ENCODE measurements around the gene ATAD1. TPM values are rescaled to one million over a fixed set of nuclear protein-coding genes. Genes with fewer than 3 reads are reported as not detected.
"Not testable (repeated sequence)": the region's sequence is repeated elsewhere in the genome, so short reads cannot be mapped to it uniquely, and the experiment has no call there.

The ATAD1 gene
- total RNA-seq, 8 experiments from 2014 or later, result 43.3 to 79.3 (median 62.7) TPM

- Histone ChIP-seq H3K27ac (peak overlapping the region; percentile 89), H3K4me3 (peak overlapping the region; percentile 57 to 93 (median 79)), H3K4me1 (replicated peaks in 1 of 2) (peaks cover 4 to 20% of the 10 kb centered on the region in 2 donors)
- in situ Hi-C loops (cut with MboI; ENCODE audit: low pct_unique_long_range_greater_than_20kb in 2 of 9, low sequenced_read_pairs in 9 of 9, unreplicated experiment in 9 of 9), result no loop called here
- ATAC-seq (replicated peaks in 6 of 8), result peak; percentile 43 to 71 (median 68)
- 0 to 32% (median 17%) methylated on average over 2 to 20 of the region's 29 CpGs for WGBS, 10 experiments
These were observed 671 bp upstream of the ATAD1 start for GRCh38 chr10:87818505-87819288.

GRCh38 chr10:87816898-87817608, 973 bp downstream of the ATAD1 start:
- peak overlapping the region; percentile 57 to 93 (median 79) for H3K4me3 ChIP-seq
- peak overlapping the region; percentile 89 for H3K27ac ChIP-seq
- in situ Hi-C loops (cut with MboI; ENCODE audit: low pct_unique_long_range_greater_than_20kb in 2 of 9, low sequenced_read_pairs in 9 of 9, unreplicated experiment in 9 of 9), result no loop called here
- peaks cover 4 to 20% of the 10 kb centered on the region in 2 donors for H3K4me1 ChIP-seq (replicated peaks in 1 of 2)
- peak in 2 of 8 experiments; percentile 3 to 8 for ATAC-seq (replicated peaks in 6 of 8)
- 0 to 27% (median 5%) methylated on average over 1 to 10 of the region's 10 CpGs; no CpG with 5 or more reads in 1 of the 10 experiments for WGBS, 10 experiments

GRCh38 chr10:87816163-87816897, 1.7 kb downstream of the ATAD1 start:
- ATAC-seq (replicated peaks in 6 of 8), result no peak
- no peak overlapping the region for H3K27ac ChIP-seq
- 17 to 82% (median 56%) methylated on average over 5 to 9 of the region's 9 CpGs for WGBS, 10 experiments
- H3K4me1 ChIP-seq (replicated peaks in 1 of 2), result peaks cover 4 to 20% of the 10 kb centered on the region in 2 donors
- peak overlapping the region; percentile 57 to 93 (median 79) for H3K4me3 ChIP-seq
- in situ Hi-C loops (cut with MboI; ENCODE audit: low pct_unique_long_range_greater_than_20kb in 2 of 9, low sequenced_read_pairs in 9 of 9, unreplicated experiment in 9 of 9), result no loop called here

- WGBS, 10 experiments, result 90 to 100% (median 95%) methylated on average over 1 to 2 of the region's 2 CpGs; no CpG with 5 or more reads in 3 of the 10 experiments
- H3K27ac ChIP-seq, result no peak overlapping the region
- H3K4me3 ChIP-seq, result no peak overlapping the region
- no peak for ATAC-seq (replicated peaks in 6 of 8)
- in situ Hi-C loops (cut with MboI; ENCODE audit: low pct_unique_long_range_greater_than_20kb in 2 of 9, low sequenced_read_pairs in 9 of 9, unreplicated experiment in 9 of 9), result no loop called here
- H3K4me1 ChIP-seq (replicated peaks in 1 of 2), result no peaks in the 10 kb centered on the region
These were observed 13.0 kb downstream of the ATAD1 start for GRCh38 chr10:87804939-87805569.

GRCh38 chr10:87803831-87804230, 14.2 kb downstream of the ATAD1 start:
- H3K27ac ChIP-seq, result no peak overlapping the region
- no peaks in the 10 kb centered on the region for H3K4me1 ChIP-seq (replicated peaks in 1 of 2)
- in situ Hi-C loops (cut with MboI; ENCODE audit: low pct_unique_long_range_greater_than_20kb in 2 of 9, low sequenced_read_pairs in 9 of 9, unreplicated experiment in 9 of 9), result no loop called here
- no peak overlapping the region for H3K4me3 ChIP-seq
- no peak for ATAC-seq (replicated peaks in 6 of 8)

GRCh38 chr10:87803328-87803727, 14.7 kb downstream of the ATAD1 start:
- no peak for ATAC-seq (replicated peaks in 6 of 8)
- H3K27ac ChIP-seq, result no peak overlapping the region
- WGBS, 10 experiments, result 83 to 100% (median 98%) methylated on average over 2 to 4 of the region's 4 CpGs; no CpG with 5 or more reads in 4 of the 10 experiments
- H3K4me1 ChIP-seq (replicated peaks in 1 of 2), result no peaks in the 10 kb centered on the region
- H3K4me3 ChIP-seq, result no peak overlapping the region
- in situ Hi-C loops (cut with MboI; ENCODE audit: low pct_unique_long_range_greater_than_20kb in 2 of 9, low sequenced_read_pairs in 9 of 9, unreplicated experiment in 9 of 9), result no loop called here

- ATAC-seq (replicated peaks in 6 of 8); H3K4me3 ChIP-seq; H3K4me1 ChIP-seq (replicated peaks in 1 of 2); in situ Hi-C loops (cut with MboI; ENCODE audit: low pct_unique_long_range_greater_than_20kb in 2 of 9, low sequenced_read_pairs in 9 of 9, unreplicated experiment in 9 of 9); H3K27ac ChIP-seq: not testable (repeated sequence)
- WGBS, 10 experiments, result 83 to 100% (median 100%) methylated on average over 1 of the region's 1 CpG; no CpG with 5 or more reads in 3 of the 10 experiments
These were observed 16.1 kb downstream of the ATAD1 start for GRCh38 chr10:87801813-87802435.

- in situ Hi-C loops (cut with MboI; ENCODE audit: low pct_unique_long_range_greater_than_20kb in 2 of 9, low sequenced_read_pairs in 9 of 9, unreplicated experiment in 9 of 9), result no loop called here
- no peak overlapping the region for H3K4me3 ChIP-seq
- no peak overlapping the region for H3K27ac ChIP-seq
- no peak for ATAC-seq (replicated peaks in 6 of 8)
- H3K4me1 ChIP-seq (replicated peaks in 1 of 2), result no peaks in the 10 kb centered on the region
- 88 to 100% (median 100%) methylated on average over 1 of the region's 1 CpG for WGBS, 10 experiments
These were observed 18.2 kb downstream of the ATAD1 start for GRCh38 chr10:87799860-87800259.

- WGBS, 10 experiments, result 82 to 100% (median 100%) methylated on average over 2 to 5 of the region's 5 CpGs; no CpG with 5 or more reads in 1 of the 10 experiments
- no peak overlapping the region for H3K27ac ChIP-seq
- H3K4me1 ChIP-seq (replicated peaks in 1 of 2), result no peaks in the 10 kb centered on the region
- no peak for ATAC-seq (replicated peaks in 6 of 8)
- in situ Hi-C loops (cut with MboI; ENCODE audit: low pct_unique_long_range_greater_than_20kb in 2 of 9, low sequenced_read_pairs in 9 of 9, unreplicated experiment in 9 of 9), result no loop called here
- H3K4me3 ChIP-seq, result no peak overlapping the region
These were observed 19.9 kb downstream of the ATAD1 start for GRCh38 chr10:87798082-87798481.

- H3K4me3 ChIP-seq, result no peak overlapping the region
- in situ Hi-C loops (cut with MboI; ENCODE audit: low pct_unique_long_range_greater_than_20kb in 2 of 9, low sequenced_read_pairs in 9 of 9, unreplicated experiment in 9 of 9), result no loop called here
These were observed 23.7 kb downstream of the ATAD1 start for GRCh38 chr10:87794285-87794684.

GRCh38 chr10:87790185-87790584, 27.8 kb downstream of the ATAD1 start:
- ATAC-seq (replicated peaks in 6 of 8), result no peak
- in situ Hi-C loops (cut with MboI; ENCODE audit: low pct_unique_long_range_greater_than_20kb in 2 of 9, low sequenced_read_pairs in 9 of 9, unreplicated experiment in 9 of 9), result no loop called here
- H3K4me1 ChIP-seq (replicated peaks in 1 of 2), result no peaks in the 10 kb centered on the region
- H3K27ac ChIP-seq, result no peak overlapping the region
- H3K4me3 ChIP-seq, result no peak overlapping the region
- WGBS, 10 experiments, result 59 to 100% (median 82%) methylated on average over 2 to 3 of the region's 3 CpGs

More at GRCh38 chr10:87794285-87794684, 23.7 kb downstream of the ATAD1 start:
- 33 to 100% (median 79%) methylated on average over 2 to 3 of the region's 3 CpGs; no CpG with 5 or more reads in 1 of the 10 experiments for WGBS, 10 experiments
- no peaks in the 10 kb centered on the region for H3K4me1 ChIP-seq (replicated peaks in 1 of 2)
- no peak for ATAC-seq (replicated peaks in 6 of 8)
- no peak overlapping the region for H3K27ac ChIP-seq

- no peaks in the 10 kb centered on the region for H3K4me1 ChIP-seq (replicated peaks in 1 of 2)
- ATAC-seq (replicated peaks in 6 of 8), result no peak
These were observed 31.6 kb downstream of the ATAD1 start for GRCh38 chr10:87786421-87786820.

More at GRCh38 chr10:87786421-87786820, 31.6 kb downstream of the ATAD1 start:
- WGBS, 10 experiments, result 80 to 100% (median 94%) methylated on average over 1 to 7 of the region's 7 CpGs; no CpG with 5 or more reads in 2 of the 10 experiments
- no peak overlapping the region for H3K4me3 ChIP-seq
- in situ Hi-C loops (cut with MboI; ENCODE audit: low pct_unique_long_range_greater_than_20kb in 2 of 9, low sequenced_read_pairs in 9 of 9, unreplicated experiment in 9 of 9), result no loop called here
- no peak overlapping the region for H3K27ac ChIP-seq

Data from motor neuron (in vitro differentiated cells).